HFF-Myc (cell line): ENCODE measurements around the gene DOC2A.
A peak's percentile ranks its signal among the peaks of the same experiment; 100 is the strongest.
"Not testable (repeated sequence)": the region's sequence is repeated elsewhere in the genome, so short reads cannot be mapped to it uniquely, and the experiment has no call there.

ENCODE experiments used
- DNase-seq: peaks from one replicate; pipeline ENCODE4 v3.0.0-alpha.2; 2011; ENCODE audit warnings: low read depth; ENCODE audit errors: extremely low read depth
- H3K4me3 ChIP-seq: replicated peaks from 2 replicates; pipeline ENCODE4 v1.5.1; 2011; ENCODE audit warnings: low read depth, mild to moderate bottlenecking, control low read depth, low read length
- TF ChIP-seq, protein P1 (sequence below): IDR thresholded peaks from 2 replicates; pipeline ENCODE4 v1.5.1; 2012; ENCODE audit warnings: mild to moderate bottlenecking, low read depth, low read length, control low read depth; ENCODE audit errors: missing control alignments

The DOC2A gene

DNA sequence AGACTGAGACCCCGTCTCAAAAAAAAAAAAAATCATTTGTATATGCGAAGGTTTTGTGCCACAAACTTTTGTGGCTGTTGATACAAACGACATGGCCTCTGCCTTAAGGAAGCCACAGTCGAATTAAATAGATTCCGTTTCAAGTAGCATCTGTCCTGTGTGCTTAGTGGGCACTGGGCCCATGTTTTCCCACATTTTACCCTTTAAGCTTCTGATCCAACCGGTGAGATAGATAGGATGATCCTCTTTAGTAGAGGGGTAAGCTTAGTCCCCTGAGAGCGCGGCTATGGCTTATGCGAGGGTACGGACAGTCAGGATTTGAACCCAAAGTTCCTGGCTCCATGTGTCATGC, 49.7 kb downstream of the DOC2A start:
- H3K4me3 ChIP-seq: peak overlapping the region; percentile 63
- TF ChIP-seq, protein P1, sequence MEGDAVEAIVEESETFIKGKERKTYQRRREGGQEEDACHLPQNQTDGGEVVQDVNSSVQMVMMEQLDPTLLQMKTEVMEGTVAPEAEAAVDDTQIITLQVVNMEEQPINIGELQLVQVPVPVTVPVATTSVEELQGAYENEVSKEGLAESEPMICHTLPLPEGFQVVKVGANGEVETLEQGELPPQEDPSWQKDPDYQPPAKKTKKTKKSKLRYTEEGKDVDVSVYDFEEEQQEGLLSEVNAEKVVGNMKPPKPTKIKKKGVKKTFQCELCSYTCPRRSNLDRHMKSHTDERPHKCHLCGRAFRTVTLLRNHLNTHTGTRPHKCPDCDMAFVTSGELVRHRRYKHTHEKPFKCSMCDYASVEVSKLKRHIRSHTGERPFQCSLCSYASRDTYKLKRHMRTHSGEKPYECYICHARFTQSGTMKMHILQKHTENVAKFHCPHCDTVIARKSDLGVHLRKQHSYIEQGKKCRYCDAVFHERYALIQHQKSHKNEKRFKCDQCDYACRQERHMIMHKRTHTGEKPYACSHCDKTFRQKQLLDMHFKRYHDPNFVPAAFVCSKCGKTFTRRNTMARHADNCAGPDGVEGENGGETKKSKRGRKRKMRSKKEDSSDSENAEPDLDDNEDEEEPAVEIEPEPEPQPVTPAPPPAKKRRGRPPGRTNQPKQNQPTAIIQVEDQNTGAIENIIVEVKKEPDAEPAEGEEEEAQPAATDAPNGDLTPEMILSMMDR: no peak
- DNase-seq: no peak

DNA sequence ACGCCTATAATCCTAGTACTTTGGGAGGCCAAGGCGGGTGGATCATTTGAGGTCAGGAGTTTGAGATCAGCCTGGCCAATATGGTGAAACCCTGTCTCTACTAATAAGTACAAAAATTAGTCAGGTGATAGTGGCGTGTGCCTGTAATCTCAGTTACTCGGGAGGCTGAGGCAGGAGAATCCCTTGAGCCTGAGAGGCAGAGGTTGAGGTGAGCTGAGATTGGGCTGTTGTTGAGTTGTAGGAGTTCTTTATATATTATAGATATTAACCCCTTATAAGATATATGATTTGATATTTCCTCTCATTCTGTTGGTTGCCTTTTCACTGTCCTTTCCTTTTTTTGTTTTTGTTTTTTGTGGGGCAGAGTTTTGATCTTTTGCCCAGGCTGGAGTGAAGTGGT, 51.0 kb downstream of the DOC2A start:
- not testable (repeated sequence) for H3K4me3 ChIP-seq, DNase-seq

DNA sequence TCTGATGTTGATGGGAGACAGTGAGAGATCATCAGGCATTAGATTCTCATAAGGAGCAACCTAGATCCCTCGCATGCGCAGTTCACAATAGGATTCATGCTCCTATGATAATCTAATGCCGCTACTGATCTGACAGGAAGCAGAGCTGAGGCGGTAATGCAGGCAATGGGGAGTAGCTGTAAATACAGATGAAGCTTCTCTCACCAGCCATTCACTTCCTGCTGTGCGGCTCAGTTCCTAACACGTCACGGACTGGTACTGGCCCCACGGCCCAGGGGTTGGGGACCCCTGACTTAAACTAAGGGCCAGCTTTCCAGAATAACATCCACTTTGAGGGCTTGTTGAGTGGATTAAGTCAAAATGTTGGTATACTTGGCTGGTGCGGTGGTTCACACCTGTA, 51.5 kb downstream of the DOC2A start:
- TF ChIP-seq, protein P1: no peak
- no peak for DNase-seq
- H3K4me3 ChIP-seq: no peak overlapping the region

DNA sequence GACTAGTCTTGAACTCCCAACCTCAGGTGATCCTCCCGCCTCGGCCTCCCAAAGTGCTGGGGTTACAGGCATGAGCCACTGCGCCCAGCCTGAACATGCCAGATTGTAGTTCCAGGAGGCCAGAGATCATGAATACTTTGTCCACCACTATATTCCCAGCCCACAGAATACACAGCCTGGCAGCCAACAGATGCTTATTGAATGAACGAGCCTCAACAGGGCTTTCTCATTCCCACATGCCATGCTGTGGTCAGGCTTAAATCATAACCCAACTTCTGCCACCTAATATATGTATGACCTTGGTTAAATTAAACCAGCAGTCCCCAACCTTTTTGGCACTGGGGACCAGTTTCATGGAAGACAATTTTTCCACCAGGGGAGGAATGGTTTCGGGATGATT, 52.1 kb downstream of the DOC2A start:
- TF ChIP-seq, protein P1: no peak
- H3K4me3 ChIP-seq: no peak overlapping the region
- DNase-seq: no peak
